ENCODE data around the gene HERC3.
A peak's percentile ranks its signal among the peaks of the same experiment; 100 is the strongest.

Gene HERC3

GRCh38 chr4:88591787-88592599 lies at the start of gene HERC3:
Gene HERC3 (plus strand): TSS chr4:88592480. CDS start chr4:88605824, 13,344 bp downstream.
- peak; percentile 47 to 87 for DNase-seq

GRCh38 chr4:88549815-88550214 lies 42.5 kb upstream of the HERC3 start:
- DNase-seq, result no peak

- no peak for DNase-seq
Measured at GRCh38 chr4:88567591-88567990, 24.7 kb upstream of the HERC3 start.

GRCh38 chr4:88570001-88570400 lies 22.3 kb upstream of the HERC3 start:
- DNase-seq, result no peak

- DNase-seq, result no peak
Measured at GRCh38 chr4:88573276-88573980, 18.9 kb upstream of the HERC3 start.

- DNase-seq, result no peak
Measured at GRCh38 chr4:88573995-88574394, 18.3 kb upstream of the HERC3 start.

- no peak for DNase-seq
Measured at GRCh38 chr4:88575186-88575585, 17.1 kb upstream of the HERC3 start.

- no peak for DNase-seq
Measured at GRCh38 chr4:88582493-88582892, 9.8 kb upstream of the HERC3 start.

GRCh38 chr4:88583631-88584470 lies 8.4 kb upstream of the HERC3 start:
- no peak for DNase-seq

GRCh38 chr4:88584471-88584900 lies 7.8 kb upstream of the HERC3 start:
- DNase-seq, result no peak

- no peak for DNase-seq
Measured at GRCh38 chr4:88585917-88586316, 6.4 kb upstream of the HERC3 start.

- DNase-seq, result no peak
Measured at GRCh38 chr4:88587306-88587705, 5.0 kb upstream of the HERC3 start.

GRCh38 chr4:88592600-88593448 lies 544 bp downstream of the HERC3 start:
- DNase-seq, result peak; percentile 31 to 79

- no peak for DNase-seq
Measured at GRCh38 chr4:88597970-88598660, 5.8 kb downstream of the HERC3 start.

GRCh38 chr4:88599298-88599697 lies 7.0 kb downstream of the HERC3 start:
- no peak for DNase-seq

- DNase-seq, result no peak
Measured at GRCh38 chr4:88599714-88600113, 7.4 kb downstream of the HERC3 start.

GRCh38 chr4:88600176-88600838 lies 8.0 kb downstream of the HERC3 start:
- no peak for DNase-seq

- DNase-seq, result no peak
Measured at GRCh38 chr4:88604978-88605678, 12.8 kb downstream of the HERC3 start.

GRCh38 chr4:88605736-88606135 lies 13.5 kb downstream of the HERC3 start:
- DNase-seq, result no peak

GRCh38 chr4:88606832-88607231 lies 14.6 kb downstream of the HERC3 start:
- DNase-seq, result no peak
